Kidney tubule cell (primary cell): ENCODE data around the gene SLC6A9.

ENCODE experiments used
- DNase-seq: peaks from one replicate; pipeline ENCODE4 v3.0.0-alpha.2; 2018; ENCODE audit warnings: low spot score

The SLC6A9 gene

GRCh38 chr1:44002165-44002564 is 29.1 kb downstream of the SLC6A9 start:
- DNase-seq: no peak

- DNase-seq: no peak
These were observed 31.1 kb downstream of the SLC6A9 start for GRCh38 chr1:44000122-44000665.

- DNase-seq: no peak
These were observed 31.8 kb downstream of the SLC6A9 start for GRCh38 chr1:43999455-43999854.

- DNase-seq: no peak
These were observed 33.3 kb downstream of the SLC6A9 start for GRCh38 chr1:43998000-43998378.

GRCh38 chr1:43997295-43997999 is 33.8 kb downstream of the SLC6A9 start:
- no peak for DNase-seq

GRCh38 chr1:43996733-43997115 is 34.5 kb downstream of the SLC6A9 start:
- no peak for DNase-seq

GRCh38 chr1:43995984-43996732 is 35.1 kb downstream of the SLC6A9 start:
- DNase-seq: no peak

- DNase-seq: peak; percentile 44
These were observed 36.2 kb downstream of the SLC6A9 start for GRCh38 chr1:43994794-43995790.

- DNase-seq: no peak
These were observed 37.2 kb downstream of the SLC6A9 start for GRCh38 chr1:43994071-43994470.

- DNase-seq: no peak
These were observed 37.9 kb downstream of the SLC6A9 start for GRCh38 chr1:43993206-43993914.

- no peak for DNase-seq
These were observed 38.8 kb downstream of the SLC6A9 start for GRCh38 chr1:43992232-43992995.

GRCh38 chr1:43991476-43992231 is 39.6 kb downstream of the SLC6A9 start, which contains the start of gene CCDC24:
Gene CCDC24, plus strand, starts transcription at chr1:43991599. Its CDS starts 280 bp downstream, at chr1:43991879.
- peak; percentile 88 for DNase-seq

GRCh38 chr1:43991200-43991475 is 40.1 kb downstream of the SLC6A9 start:
- DNase-seq: no peak

- DNase-seq: no peak
These were observed 40.7 kb downstream of the SLC6A9 start for GRCh38 chr1:43990271-43991199.

- no peak for DNase-seq
These were observed 43.9 kb downstream of the SLC6A9 start for GRCh38 chr1:43987159-43987902.

- no peak for DNase-seq
These were observed 44.5 kb downstream of the SLC6A9 start for GRCh38 chr1:43986712-43987111.

- peak; percentile 31 for DNase-seq
These were observed 45.2 kb downstream of the SLC6A9 start for GRCh38 chr1:43985984-43986595.

GRCh38 chr1:43984855-43985254 is 46.4 kb downstream of the SLC6A9 start:
- no peak for DNase-seq
